Activated CD8-positive, alpha-beta T cell treated with anti-CD3 and anti-CD28 coated beads for 36 hours (primary cell): ENCODE measurements around the gene KRI1. TPM values are rescaled to one million over a fixed set of nuclear protein-coding genes. Genes with fewer than 3 reads are reported as not detected.
"Not testable (repeated sequence)": the region's sequence is repeated elsewhere in the genome, so short reads cannot be mapped to it uniquely, and the experiment has no call there.

ENCODE experiments used
- ATAC-seq: fragments of 200-7000 bp; cut with Tn5 transposase; one replicate; pipeline ENCODE4 v1.10.0; 2021; ENCODE audit warnings: mild to moderate bottlenecking, moderate library complexity
- CTCF ChIA-PET: fragments of 350-600 bp; sonication (Branson Sonifier 250); formaldehyde crosslinking; loops from one replicate; lab custom pipeline; 2021; ENCODE audit warnings: antibody characterized with exemption; lab: Charles Lee
- POLR2A ChIA-PET: fragments of 350-600 bp; sonication (Branson Sonifier 250); formaldehyde crosslinking; loops from one replicate; lab custom pipeline; 2021; ENCODE audit warnings: antibody characterized with exemption; lab: Charles Lee
- DNase-seq: peaks from one replicate; pipeline ENCODE4 v3.0.0-alpha.2; 2020
- H3K27ac Mint-ChIP-seq: one replicate; pipeline ENCODE4 v1.8.0; 2021; ENCODE audit warnings: mild to moderate bottlenecking, mixed read lengths
- H3K27me3 Mint-ChIP-seq: one replicate; pipeline ENCODE4 v1.8.0; 2021; ENCODE audit warnings: mixed read lengths
- H3K36me3 Mint-ChIP-seq: one replicate; pipeline ENCODE4 v1.8.0; 2021; ENCODE audit warnings: low read depth, mixed read lengths
- H3K4me1 Mint-ChIP-seq: one replicate; pipeline ENCODE4 v1.8.0; 2021; ENCODE audit warnings: low read depth, mixed read lengths
- H3K4me3 Mint-ChIP-seq: one replicate; pipeline ENCODE4 v1.8.0; 2021; ENCODE audit warnings: mild to moderate bottlenecking, moderate library complexity, mixed read lengths
- H3K9me3 Mint-ChIP-seq: one replicate; pipeline ENCODE4 v1.8.0; 2021; ENCODE audit warnings: mixed read lengths
- intact Hi-C: fragments of 100-400 bp; cut with micrococcal nuclease; formaldehyde crosslinking; loops from one replicate; pipeline ENCODE4 v1.10.0; 2022
- total RNA-seq, 2 experiments: library from RNA; stranded (reverse); gene quantifications; one replicate each; pipeline ENCODE4 v1.2.3, GENCODE V29; 2021
- TF ChIP-seq, protein P1 (sequence below): fragments of 200-600 bp; IDR thresholded peaks from one replicate; pipeline ENCODE4 v1.8.0; 2022; ENCODE audit warnings: antibody characterized with exemption, mild to moderate bottlenecking

KRI1 gene
- total RNA-seq, 2 experiments from 2014 or later: 50.0 to 58.3 TPM

DNA sequence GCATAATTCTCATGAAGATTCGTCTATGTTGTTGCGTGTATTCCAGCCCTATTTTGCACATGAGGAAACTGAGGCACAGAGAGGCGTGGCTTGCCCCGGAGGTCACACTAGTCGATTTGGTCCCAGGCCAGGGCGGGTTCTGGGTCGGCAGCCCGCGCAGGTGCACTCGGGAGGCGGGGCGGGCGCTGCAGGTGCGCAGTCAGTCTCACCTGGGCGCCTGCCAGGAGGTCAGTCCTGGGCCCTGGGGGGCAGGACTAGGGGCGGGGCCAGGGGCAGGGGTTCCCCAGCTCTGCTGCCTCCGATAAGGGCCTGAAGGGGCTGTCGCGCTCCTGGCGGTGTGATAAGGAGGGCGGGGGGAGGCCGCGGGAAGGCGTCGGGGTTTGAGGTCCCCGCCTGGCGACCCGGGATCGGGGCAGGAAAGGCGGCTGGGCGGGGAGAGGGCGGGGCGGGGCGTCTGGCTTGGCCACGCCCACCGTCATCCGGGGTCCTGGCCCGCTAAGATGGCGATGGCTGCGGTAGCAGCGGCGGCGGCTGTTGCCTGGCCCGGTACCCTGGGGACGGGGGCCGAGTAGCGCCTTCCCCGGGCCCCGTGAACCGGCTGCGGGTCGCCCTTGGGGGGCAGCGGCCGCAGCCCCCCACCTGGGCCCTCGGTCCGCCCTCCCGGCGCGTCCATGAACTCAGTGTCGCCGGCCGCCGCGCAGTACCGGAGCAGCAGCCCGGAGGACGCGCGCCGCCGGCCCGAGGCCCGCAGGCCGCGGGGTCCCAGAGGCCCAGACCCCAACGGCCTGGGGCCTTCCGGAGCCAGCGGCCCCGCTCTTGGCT is 22.2 kb downstream of the KRI1 start, which contains the start of gene ATG4D:
TSS of gene ATG4D (plus strand) at position 485 of the 822 bp plus-strand sequence. CDS start at position 672, 187 bp downstream.
- peaks cover 9% of the 10 kb centered on the region for H3K4me1 Mint-ChIP-seq
- DNase-seq (peak; percentile 80), ATAC-seq (peak; percentile 84)
- CTCF ChIA-PET: interaction anchor here (0.7 to 3.0 kb wide), 5 partner anchors 27 to 157 kb away, joined by 3 to 28 read pairs (median 3); partner anchors contain the start of genes CDKN2D, QTRT1 and S1PR5
- POLR2A ChIA-PET: interaction anchor here (1.0 to 1.8 kb wide), 5 partner anchors 9 to 109 kb away, joined by 3 to 11 read pairs (median 7); no protein-coding TSS in a partner anchor
- intact Hi-C loops: no loop called here
- H3K27me3 Mint-ChIP-seq: peaks cover 13% of the 10 kb centered on the region
- H3K27ac Mint-ChIP-seq: peak within 1 kb of the TSS; percentile 79
- TF ChIP-seq, protein P1, sequence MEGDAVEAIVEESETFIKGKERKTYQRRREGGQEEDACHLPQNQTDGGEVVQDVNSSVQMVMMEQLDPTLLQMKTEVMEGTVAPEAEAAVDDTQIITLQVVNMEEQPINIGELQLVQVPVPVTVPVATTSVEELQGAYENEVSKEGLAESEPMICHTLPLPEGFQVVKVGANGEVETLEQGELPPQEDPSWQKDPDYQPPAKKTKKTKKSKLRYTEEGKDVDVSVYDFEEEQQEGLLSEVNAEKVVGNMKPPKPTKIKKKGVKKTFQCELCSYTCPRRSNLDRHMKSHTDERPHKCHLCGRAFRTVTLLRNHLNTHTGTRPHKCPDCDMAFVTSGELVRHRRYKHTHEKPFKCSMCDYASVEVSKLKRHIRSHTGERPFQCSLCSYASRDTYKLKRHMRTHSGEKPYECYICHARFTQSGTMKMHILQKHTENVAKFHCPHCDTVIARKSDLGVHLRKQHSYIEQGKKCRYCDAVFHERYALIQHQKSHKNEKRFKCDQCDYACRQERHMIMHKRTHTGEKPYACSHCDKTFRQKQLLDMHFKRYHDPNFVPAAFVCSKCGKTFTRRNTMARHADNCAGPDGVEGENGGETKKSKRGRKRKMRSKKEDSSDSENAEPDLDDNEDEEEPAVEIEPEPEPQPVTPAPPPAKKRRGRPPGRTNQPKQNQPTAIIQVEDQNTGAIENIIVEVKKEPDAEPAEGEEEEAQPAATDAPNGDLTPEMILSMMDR: no peak
- H3K9me3 Mint-ChIP-seq: no peaks in the 10 kb centered on the region
- peaks cover 4% of the 10 kb centered on the region for H3K36me3 Mint-ChIP-seq
- peak within 1 kb of the TSS; percentile 81 for H3K4me3 Mint-ChIP-seq

GRCh38 chr19:10543059-10543419 is 22.8 kb downstream of the KRI1 start:
- Mint-ChIP-seq H3K36me3 (no peaks in the 10 kb centered on the region), H3K27me3 (peaks cover 16% of the 10 kb centered on the region), H3K4me3 (peak overlapping the region; percentile 74), H3K9me3 (no peaks in the 10 kb centered on the region), H3K27ac (peak overlapping the region; percentile 67), H3K4me1 (peaks cover 9% of the 10 kb centered on the region)
- POLR2A ChIA-PET: interaction anchor here (1.1 to 1.5 kb wide), 3 partner anchors 10 to 110 kb away, joined by 5 to 7 read pairs (median 7); no protein-coding TSS in a partner anchor
- TF ChIP-seq, protein P1: no peak
- DNase-seq (no peak), ATAC-seq (no peak)
- intact Hi-C loops: no loop called here
- CTCF ChIA-PET: interaction anchor here (0.7 to 3.0 kb wide), 7 partner anchors 8 to 158 kb away, joined by 3 to 28 read pairs (median 6); partner anchors contain the start of genes CDKN2D, QTRT1 and S1PR5

- DNase-seq, H3K27ac Mint-ChIP-seq, POLR2A ChIA-PET, CTCF ChIA-PET, H3K4me3 Mint-ChIP-seq, H3K4me1 Mint-ChIP-seq, intact Hi-C loops, ATAC-seq, H3K9me3 Mint-ChIP-seq, H3K36me3 Mint-ChIP-seq: not testable (repeated sequence)
- peaks cover 17% of the 10 kb centered on the region for H3K27me3 Mint-ChIP-seq
Observed at GRCh38 chr19:10539016-10539415, 26.8 kb downstream of the KRI1 start.

GRCh38 chr19:10538204-10538983 is 27.4 kb downstream of the KRI1 start:
- Mint-ChIP-seq H3K27ac (no peak overlapping the region), H3K27me3 (peaks cover 17% of the 10 kb centered on the region), H3K4me1 (peaks cover 3% of the 10 kb centered on the region), H3K36me3 (no peaks in the 10 kb centered on the region), H3K4me3 (no peak overlapping the region), H3K9me3 (no peaks in the 10 kb centered on the region)
- DNase-seq: no peak
- CTCF ChIA-PET: no interaction called here
- TF ChIP-seq, protein P1: no peak
- POLR2A ChIA-PET: no interaction called here
- intact Hi-C loops: no loop called here
- ATAC-seq: no peak

DNA sequence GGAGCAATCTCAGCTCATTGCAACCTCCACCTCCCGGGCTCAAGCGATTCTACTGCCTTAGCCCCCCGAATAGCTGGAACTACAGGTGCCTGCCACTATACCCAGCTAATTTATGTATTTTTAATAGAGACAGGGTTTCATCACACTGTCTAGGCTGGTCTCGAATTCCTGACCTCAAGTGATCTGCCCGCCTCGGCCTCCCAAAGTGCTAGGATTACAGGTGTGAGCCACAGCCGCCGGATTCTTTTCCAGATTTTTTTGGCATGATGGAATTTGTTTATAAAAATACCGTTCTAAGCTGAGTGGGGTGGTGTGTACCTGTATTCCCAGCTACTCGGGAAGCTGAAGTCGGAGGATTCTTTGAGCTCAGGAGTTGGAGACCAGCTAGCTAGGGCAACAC is 28.1 kb downstream of the KRI1 start:
- intact Hi-C loops: no loop called here
- no peak for DNase-seq
- H3K9me3 Mint-ChIP-seq: no peaks in the 10 kb centered on the region
- no peaks in the 10 kb centered on the region for H3K4me1 Mint-ChIP-seq
- H3K4me3 Mint-ChIP-seq: no peak overlapping the region
- H3K27ac Mint-ChIP-seq: no peak overlapping the region
- ChIA-PET POLR2A (no interaction called here), CTCF (no interaction called here)
- peaks cover 17% of the 10 kb centered on the region for H3K27me3 Mint-ChIP-seq
- TF ChIP-seq, protein P1: no peak
- no peaks in the 10 kb centered on the region for H3K36me3 Mint-ChIP-seq
- no peak for ATAC-seq
